Suppressor macrophage (primary cell): Measurements from ENCODE around the gene TMEM18.

Experiments
- DNase-seq, 4 experiments: peaks; one replicate each; pipeline ENCODE4 v3.0.0-alpha.2; 2020 to 2022

Gene TMEM18

DNA sequence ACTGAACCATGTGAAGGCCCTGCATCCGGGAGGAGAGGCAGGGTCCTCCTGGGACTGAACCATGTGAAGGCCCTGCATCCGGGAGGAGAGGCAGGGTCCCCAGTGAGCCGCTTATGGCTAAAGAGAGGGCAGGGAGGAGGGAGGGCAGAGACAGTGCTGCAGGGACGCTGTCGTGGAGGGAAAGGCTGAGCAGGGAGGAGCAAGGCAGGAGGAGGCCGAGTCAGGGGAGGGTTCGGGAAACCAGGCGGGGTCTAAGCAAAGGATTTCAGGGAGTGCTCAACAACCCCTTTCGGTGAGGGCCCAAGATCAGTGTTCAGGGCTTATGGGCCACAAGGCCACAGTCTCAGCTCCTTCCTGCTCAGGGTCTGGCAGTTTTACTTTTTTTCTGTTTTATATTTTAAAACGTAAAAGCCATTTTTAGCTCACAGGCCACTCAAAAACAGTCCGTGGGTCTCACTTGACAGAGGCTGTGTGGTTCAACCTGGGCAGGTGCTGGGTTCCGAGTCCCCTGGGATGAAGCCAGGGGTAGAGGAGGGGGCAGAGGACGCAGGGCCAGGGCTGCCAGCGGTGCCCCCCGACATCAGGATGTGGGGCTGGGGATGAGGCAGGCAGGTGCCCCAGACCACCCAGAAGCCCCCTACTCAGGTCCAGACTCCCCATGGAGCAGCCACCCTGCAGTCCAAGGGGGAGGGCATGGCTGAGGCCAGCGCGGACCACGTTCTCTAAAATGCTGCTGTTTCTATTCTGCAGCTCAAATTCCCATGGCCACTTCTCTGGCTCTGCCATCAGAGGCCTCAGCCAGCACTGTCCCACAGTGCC, 5.2 kb downstream of the TMEM18 start:
- DNase-seq = no peak

DNA sequence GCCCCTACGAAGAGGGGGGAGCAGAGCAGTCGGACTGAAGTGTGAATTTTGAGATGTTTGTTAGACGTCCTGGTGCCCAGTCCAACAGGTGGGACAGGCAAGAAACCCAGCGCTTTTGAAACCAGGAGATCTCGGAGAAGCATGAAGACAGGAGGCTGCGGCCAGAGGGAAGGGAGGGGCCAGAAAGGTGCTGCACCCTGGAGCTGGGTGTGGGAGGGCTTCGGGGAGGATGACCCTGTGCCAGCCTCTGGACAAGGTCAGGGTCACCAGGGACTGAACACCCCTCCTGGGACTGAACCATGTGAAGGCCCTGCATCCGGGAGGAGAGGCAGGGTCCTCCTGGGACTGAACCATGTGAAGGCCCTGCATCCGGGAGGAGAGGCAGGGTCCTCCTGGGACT, 6.1 kb downstream of the TMEM18 start:
- DNase-seq = no peak

- DNase-seq = no peak
These were observed 6.6 kb downstream of the TMEM18 start for GRCh38 chr2:670637-671036.

GRCh38 chr2:669323-669722, 7.9 kb downstream of the TMEM18 start:
- DNase-seq = no peak

- no peak for DNase-seq
These were observed 9.2 kb downstream of the TMEM18 start for GRCh38 chr2:668000-668398.

DNA sequence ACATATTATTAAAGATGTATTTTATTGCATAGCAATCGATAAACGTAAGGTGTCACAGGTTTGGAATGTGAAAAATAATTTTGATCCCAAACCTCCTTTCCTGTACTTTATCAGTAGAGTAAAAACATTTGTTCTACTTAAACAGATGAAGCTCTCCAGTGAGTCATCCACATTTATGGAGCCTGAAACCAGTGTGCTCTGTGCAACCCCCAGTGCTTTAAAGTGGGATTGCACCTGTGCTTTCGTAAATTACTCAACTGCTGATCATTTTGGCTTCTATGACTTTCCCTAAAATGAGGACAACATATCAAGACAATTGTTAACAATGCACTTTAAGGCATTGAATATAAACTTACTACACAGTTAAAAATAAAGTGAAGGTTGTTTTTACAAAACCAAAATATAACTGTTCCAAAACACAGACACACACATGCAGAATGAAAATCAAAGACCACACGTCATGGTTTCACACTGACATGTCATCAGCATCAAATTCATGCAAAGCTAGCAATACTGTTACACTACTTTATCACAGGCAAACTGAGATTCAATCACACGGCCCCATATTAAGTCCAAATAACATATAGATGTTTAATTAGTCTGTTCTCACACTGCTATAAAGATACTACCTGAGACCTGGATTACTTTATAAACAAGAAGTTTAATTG, 9.7 kb downstream of the TMEM18 start:
- peak in 2 of 4 experiments; percentile 16 to 24 for DNase-seq

DNA sequence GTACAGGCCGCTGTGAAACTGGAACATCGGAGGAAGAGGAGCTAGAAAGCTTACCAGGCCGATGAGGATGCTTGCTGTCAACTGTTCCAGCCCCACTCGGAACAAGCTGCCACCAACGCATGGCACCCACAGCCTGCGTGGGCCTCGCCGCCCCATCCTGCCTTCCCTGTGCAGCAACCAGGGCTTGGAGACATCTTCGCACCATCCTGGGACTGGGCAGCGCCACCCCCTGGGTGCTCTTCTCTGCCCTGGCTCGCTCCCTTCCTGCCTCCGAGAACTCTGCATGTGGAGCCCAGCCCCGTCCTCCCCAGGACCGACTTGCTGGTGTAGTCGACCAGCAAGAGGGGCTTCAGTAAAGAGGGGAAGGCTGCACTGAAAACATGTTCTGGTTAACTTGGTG, 10.8 kb downstream of the TMEM18 start:
- no peak for DNase-seq

- no peak for DNase-seq
These were observed 11.7 kb downstream of the TMEM18 start for GRCh38 chr2:665340-666073.

- no peak for DNase-seq
These were observed 13.1 kb downstream of the TMEM18 start for GRCh38 chr2:664063-664462.

GRCh38 chr2:663221-663620, 14.0 kb downstream of the TMEM18 start:
- DNase-seq = no peak

DNA sequence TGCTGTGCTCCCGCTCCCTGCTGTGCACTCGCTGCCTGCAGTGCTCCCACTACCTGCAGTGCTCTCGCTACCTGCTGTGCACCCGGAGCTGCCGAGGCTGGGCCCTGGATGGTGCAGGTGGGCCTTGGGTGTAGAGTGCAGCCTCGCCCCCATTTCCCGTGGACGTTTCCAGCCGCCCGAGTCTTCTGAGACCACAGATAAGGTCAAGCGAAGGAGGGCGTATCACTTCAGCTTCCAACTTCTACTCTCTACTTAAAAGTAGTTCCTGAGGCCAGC, 15.9 kb downstream of the TMEM18 start:
- no peak for DNase-seq

GRCh38 chr2:660586-661359, 16.4 kb downstream of the TMEM18 start:
- no peak for DNase-seq

- no peak for DNase-seq
These were observed 17.2 kb downstream of the TMEM18 start for GRCh38 chr2:660029-660428.

DNA sequence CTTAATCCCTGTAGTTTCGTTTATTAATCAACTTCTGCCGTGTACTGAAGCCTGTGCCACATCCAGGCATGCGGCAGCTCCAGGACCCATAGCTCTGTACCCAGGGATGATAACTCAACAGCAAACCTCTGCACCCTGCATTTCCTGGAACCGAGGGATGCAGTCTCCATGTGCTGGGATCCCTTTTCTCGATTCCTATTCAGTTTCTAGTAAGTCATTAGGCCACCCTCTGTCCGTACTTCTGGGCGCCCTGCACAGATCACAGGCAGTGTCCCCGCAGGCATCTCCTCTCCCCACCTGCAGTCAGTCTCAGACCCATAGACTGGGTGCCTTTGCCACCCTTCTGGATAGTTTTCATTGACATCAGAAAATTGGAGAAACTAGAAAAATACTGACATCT, 18.8 kb downstream of the TMEM18 start:
- DNase-seq = no peak

DNA sequence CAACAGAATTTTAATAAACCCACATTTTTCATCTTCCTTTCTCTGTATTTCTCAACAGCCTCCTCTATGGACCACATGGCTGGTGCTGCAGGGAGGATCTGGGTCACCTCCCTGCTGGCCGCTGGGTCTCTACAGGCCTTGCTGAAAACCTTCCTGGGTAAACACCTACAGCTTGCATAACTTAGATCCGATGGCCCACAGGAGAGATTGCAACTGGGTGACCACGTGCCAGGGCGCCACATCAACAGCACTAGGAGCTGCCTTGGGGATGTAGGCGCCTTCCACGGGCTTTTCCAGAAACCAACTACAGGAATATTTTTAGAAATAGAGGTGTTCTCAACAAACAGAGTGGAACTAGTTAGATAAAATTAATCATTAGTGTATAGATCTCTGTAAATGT, 19.4 kb downstream of the TMEM18 start:
- DNase-seq = no peak

DNA sequence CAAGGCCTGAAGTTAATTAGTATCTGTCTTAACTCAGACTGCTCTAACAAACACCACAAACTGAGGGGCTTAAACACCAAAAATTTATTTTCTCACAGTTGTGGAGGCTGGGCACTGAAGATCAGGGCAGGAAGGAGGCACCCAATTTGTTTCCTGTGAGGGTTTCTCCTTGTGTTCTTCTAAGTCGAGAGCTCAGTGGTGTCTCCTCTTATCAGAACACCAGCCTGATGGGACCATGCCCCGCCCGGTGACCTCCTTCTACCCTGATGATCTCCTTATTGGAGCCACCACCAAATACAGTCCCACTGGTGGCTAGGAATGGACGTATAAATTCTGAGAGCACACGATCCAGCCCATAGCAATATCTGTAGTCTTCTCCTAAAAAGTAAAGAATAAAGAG, 20.5 kb downstream of the TMEM18 start:
- no peak for DNase-seq

DNA sequence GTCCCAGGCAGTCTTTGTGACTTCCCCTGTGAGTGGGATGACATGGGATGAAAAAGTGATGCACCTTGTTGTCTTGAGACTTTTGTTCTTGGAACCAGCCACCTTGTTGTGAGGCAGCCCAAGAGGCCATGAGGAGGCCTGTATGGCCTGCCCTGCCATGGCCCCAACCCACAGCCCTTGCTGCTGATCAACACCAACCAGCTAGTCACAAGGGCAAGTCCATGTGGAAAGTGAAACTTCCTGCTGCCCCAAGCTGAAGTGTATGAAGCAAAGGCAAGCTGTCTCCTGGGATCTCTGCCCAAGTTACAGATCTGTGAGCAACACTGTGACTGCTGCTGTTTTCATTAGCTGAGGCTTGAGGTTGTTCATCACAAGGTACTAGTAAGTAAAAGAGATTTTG, 21.6 kb downstream of the TMEM18 start:
- peak in 2 of 4 experiments; percentile 11 to 20 for DNase-seq

DNA sequence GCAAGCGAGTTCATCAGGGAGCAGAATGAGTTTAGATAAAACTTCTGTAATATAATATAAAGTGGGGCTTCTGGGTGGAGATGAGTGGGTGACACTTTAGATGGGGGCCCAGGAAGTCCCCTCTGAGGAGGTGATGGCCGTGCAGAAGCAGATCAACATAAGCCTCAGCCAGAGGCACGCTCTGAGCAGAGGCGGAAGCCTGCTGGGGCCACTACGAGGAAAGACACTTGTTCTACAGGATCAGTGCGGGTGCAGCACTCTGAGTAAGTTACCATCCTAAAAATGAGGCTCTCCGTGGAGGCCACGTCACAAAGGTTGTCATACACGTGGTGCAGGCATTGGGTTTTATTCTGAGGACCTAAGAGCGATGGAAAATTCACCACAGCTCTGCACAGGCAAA, 22.3 kb downstream of the TMEM18 start:
- DNase-seq = no peak

DNA sequence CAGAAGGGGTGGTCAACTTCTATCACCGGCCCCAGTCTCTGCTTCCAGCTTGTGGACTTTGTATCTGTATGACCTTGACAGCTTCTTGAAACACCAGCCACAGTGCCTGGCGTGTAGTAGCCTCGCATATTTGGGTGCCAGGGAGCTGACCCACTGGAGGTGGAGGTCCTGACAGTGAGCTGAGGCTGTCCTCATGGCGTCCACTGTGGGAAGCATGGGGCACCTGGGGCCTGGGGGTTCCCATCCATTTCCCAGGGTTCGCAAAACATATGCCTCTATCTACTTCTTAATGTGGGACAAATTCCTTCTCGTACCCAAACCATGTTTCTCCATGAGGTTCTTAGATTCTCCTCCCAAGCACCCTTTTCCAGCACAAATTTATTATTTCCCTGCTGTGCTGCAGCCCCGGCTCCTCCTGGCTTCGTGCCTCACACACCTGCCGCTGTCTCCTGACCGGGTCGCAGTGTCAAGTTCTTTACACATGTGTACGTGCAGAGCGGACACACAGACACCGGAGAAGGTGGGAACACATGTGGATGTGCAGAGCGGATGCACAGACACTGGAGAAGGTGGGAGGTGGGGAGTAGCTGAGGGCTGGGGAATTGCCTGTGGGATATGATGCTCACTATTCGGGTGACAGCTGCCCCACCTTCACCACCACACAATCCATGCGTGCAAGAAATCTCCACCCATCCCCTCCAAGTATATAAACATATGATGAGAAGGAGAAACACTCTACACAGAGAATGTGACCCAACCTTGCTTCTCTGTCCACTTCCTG, 23.4 kb downstream of the TMEM18 start:
- no peak for DNase-seq

GRCh38 chr2:652881-653480, 24.2 kb downstream of the TMEM18 start:
- DNase-seq = no peak

DNA sequence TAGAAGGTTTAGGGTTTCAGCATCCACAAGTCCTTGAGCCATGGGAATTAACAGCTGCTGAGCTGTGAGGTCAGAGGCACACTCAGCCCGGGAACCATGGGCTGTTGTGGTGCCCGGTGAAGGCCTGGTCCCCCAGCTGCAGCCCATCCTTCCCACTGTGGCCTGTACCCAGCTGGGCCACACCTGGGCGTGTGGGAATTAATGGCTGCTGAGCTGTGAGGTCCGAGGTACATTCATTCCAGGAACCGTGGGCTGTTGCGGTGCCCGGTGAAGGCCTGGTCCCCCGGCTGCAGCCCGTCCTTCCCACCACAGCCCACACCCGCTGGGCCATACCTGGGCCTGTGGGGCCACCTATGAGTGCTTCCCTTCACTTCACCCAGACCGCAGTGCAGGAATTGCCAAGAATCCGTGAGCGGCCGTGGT, 25.2 kb downstream of the TMEM18 start:
- DNase-seq = no peak
